GF-D8 (cell line): ENCODE data around the gene ZNF75A.
"Not testable (repeated sequence)": the region's sequence is repeated elsewhere in the genome, so short reads cannot be mapped to it uniquely, and the experiment has no call there.

Experiments
- DNase-seq: peaks from one replicate; lab custom pipeline; 2025; lab: John Stamatoyannopoulos, UW

The ZNF75A gene

GRCh38 chr16:3305109-3306068 is at the start of gene ZNF75A, which contains the start of gene TIGD7:
Gene ZNF75A, plus strand, starts transcription at chr16:3305497. Its CDS starts 2,932 bp downstream, at chr16:3308429.
Gene TIGD7, minus strand, starts transcription at chr16:3305430. Its CDS starts 4,816 bp downstream, at chr16:3300614.
- peak; percentile 82 for DNase-seq

DNA sequence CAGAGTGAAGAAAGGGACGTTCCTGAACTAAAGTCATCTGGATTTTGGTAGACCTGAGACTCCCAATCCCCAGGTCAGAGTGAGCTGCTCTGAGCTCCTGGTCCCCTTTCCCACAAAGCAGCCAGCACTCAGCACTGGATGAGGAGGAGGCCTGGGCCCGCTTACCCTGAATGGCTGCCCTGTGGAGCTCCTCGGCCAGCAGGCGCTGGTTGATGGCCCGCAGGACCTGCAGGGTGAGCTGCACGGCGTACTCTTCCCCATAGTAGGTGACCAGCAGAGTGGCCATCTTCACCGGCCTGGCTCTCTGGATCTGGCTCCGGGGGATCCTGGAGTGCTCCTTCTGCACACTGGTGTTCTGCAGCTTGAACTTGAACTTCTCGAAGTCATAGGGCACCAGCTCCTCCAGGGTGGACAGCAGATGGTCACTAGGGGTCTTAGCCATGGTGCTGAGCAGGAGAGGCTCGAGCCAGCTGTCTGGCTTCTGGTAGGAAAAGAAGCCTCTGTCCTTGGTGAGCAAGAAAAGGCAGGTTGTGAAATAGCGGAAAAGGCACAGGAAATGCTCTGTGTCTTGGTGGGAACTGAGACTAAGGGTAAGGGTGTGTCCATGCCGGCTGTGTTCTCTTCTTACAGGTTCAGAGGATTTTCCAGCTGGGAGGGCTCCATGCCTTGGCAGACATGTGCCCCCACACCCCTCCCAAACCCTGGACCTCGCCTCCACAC is 49.0 kb upstream of the ZNF75A start, which contains the start of gene MEFV:
Gene MEFV (minus strand): TSS at position 488 of the 720 bp plus-strand sequence. CDS start 46 bp downstream, at position 442.
- DNase-seq, result peak; percentile 62

DNA sequence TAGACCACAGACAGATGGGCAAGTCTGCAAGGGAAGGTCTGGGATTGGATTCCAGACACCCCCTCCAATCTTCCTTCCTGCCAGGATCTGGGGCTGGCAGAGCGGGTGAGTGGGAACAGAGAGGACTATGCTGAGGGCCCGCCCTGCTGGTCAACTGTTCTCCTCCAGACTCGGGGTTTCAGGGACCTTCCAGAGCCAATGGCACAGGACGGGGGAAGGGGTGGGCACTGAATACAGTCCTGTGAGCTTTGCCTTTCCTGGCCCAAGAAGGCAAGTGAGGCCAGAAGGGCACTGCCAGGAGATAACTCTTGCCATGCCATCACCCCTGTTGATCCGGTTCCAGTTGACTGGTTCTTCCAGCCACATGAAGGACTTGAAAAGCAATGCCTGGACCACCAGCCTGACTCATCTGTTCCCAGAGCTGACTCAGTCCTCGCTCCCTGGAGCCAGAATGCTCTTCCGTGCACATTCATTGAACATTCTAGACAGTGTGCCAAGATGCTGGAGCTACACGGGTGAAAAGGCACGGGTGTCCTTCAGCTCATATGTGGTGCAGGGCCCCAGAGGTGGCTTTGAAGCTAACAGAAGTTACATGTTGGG is 48.3 kb upstream of the ZNF75A start:
- DNase-seq, result no peak

DNA sequence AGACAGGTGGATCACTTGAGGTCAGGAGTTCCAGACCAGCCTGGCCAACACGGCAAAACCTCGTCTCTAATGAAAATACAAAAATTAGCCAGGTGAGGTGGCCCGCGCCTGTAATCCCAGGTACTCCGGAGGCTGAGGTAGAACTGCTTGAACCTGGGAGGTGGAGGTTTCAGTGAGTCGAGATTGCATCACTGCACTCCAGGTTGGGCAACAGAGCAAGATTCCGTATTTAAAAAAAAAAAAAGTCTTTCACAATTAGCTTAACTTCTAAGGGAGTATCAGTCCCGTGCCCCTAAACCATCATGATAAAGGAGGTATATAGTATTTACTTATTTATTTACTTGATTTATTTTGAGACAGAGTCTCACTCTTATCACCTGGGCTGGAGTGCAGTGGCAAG is 45.5 kb upstream of the ZNF75A start:
- DNase-seq, result no peak

GRCh38 chr16:3262517-3262916 is 42.8 kb upstream of the ZNF75A start:
- no peak for DNase-seq

- peak; percentile 94 for DNase-seq
Measured at GRCh38 chr16:3264137-3265036, 40.9 kb upstream of the ZNF75A start.

GRCh38 chr16:3266873-3267537 is 38.3 kb upstream of the ZNF75A start:
- peak; percentile 1 for DNase-seq

- no peak for DNase-seq
Measured at GRCh38 chr16:3268294-3268693, 37.0 kb upstream of the ZNF75A start.

- DNase-seq, result not testable (repeated sequence)
Measured at GRCh38 chr16:3270718-3271117, 34.6 kb upstream of the ZNF75A start.

- DNase-seq, result not testable (repeated sequence)
Measured at GRCh38 chr16:3271281-3271680, 34.0 kb upstream of the ZNF75A start.

GRCh38 chr16:3274490-3274889 is 30.8 kb upstream of the ZNF75A start:
- DNase-seq, result no peak

DNA sequence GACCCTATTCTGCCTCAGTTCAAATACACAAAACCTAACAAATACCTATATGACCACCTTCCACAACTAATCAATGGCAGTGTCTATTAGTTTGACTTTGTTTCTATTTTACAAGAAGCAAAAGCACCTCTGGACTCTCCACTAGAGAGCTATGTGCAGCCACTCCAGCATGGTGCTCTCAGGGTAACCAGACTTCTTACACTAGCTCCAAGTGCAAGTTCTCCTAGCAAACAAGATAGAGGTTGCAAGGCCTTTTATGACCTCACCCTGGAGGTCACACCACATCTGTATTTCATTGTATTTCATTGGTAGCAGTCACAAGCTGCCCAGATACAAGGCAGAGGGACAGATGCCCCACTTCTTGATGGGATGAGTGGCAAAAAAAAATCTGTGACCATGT is 30.4 kb upstream of the ZNF75A start:
- no peak for DNase-seq

DNA sequence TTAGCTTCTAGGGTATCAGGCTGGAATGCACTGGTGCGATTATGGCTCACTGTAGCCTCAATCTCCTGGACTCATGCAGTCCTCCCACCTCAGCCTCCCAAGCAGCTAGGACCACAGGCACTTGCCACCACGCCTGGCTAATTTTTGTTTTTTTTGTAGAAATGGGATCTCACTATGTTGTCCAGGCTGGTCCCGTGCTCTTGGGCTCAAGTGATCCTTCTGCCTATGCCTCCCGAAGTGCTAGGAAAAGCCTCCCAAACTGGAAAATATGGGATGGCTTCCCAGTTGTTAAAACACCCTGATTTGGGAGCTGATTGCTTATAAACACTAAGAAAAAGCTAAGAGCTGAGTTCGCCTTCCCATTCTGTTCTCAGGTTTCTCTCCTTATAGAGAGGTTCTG is 28.6 kb upstream of the ZNF75A start:
- no peak for DNase-seq

DNA sequence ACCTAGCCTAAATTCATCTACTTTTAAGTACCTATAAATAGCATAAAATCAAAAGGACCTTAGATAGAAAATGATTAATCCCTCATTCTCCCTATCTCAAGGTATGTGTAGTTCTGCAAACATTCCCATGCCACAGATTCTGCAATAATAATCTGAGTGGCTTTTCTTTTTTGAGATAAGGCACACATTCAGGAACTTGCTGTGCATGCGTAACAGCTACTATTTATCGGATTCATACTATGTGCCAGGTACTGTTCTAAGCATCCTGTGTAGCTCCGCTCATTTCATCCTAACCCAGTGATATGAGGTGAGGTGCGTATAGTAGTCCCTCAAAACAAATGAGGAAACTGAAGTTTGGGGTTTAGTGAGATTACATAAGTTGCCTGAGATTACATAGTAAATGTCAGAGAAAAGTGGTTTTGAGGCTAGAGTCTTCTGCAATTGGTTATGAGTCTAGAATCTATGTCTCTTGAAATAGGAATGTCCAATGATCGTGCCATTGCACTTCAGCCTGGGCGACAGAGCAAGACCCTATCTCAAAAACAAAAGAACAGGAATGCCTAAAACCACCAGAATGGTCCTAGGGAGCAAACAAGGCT is 24.0 kb upstream of the ZNF75A start:
- no peak for DNase-seq

DNA sequence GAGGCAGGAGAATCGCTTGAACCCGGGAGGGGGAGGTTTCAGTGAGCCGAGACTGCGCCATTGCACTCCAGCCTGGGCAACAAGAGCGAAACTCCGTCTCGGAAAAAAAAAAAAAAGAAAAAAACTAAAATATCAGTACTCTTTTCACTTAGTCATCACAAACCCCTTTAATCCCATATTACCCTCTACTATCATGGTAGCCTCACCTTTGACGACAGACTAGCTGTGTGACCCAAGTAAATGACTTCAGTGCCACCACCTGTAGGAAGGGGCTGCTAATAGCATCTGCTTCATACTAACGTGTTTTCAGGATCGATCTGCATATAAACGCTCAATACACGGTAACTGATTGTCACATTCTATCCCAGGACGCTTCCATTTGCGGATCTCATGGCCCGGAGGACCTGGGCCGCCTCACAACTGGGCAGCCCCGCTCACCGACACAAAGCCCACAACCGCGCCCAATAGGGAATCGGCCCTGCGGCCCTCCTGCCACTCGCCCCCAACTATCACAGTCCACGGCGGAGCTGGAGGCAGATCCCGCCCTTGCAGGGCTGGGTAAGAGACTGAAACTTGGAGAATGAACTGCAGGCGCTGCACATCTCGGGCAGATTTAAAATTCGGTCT is 23.1 kb upstream of the ZNF75A start:
- DNase-seq, result no peak

DNA sequence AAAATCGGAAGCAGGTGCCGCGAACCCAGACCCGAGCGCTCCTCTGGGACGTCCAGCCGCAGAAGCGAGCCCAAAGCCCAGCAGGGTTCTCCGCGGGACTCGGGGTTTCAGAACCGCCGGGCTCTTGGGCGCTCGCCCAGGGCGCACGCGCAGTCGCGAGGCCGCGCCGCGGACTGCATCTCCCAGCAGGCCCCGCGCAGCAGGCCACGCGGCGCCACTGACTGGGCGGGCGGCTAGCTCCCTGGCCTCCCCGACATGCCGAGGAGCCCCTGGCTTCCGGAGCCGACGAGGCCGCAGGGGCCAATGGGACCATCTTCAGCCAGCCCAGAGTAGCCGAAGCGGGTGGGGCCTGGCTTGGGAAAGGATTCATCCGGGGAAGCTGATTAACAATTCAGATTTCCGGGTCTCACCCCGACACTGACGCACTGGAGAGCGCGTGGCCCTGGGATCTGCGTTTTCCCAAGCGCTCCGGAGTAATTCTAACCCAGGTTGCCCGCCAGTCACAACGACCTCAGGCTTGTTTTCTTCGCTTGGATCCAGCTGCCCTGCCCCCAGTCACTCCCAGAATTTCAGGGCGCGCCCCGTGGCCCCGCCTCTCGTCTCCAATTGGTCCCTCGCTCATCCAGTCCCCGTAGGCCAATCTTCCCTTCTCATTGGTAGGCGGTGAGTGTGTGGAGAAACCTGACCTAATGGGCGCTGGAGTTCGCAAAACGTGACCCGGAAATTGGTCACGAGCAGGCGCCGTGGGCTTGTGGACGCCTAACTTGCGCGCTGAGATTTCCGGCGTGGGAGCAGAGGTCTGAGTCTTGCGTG is 22.4 kb upstream of the ZNF75A start, which contains the start of gene ZNF263:
Gene ZNF263 (plus strand): TSS at position 762 of the 813 bp plus-strand sequence. CDS start 328 bp downstream, outside the sequence.
- peak; percentile 94 for DNase-seq

- DNase-seq, result no peak
Measured at GRCh38 chr16:3283543-3284447, 21.5 kb upstream of the ZNF75A start.

DNA sequence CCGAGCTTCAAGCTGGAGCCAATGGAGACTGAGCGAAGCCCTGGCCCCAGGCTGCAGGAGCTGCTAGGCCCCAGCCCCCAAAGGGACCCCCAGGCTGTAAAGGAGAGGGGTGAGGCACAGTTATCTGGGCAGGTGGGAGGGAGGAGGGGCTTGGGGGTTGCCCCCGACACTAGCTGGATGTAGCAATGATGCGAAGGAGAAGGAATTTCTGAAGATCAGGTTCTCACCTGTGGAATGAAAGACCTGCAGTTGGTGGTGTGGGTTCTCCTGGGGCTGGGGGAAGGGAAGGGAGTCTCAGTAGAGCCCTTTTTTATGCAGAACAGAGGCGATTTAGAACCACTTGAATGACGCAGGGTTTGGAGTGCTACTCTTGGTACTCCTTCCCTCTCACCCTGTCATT is 20.2 kb upstream of the ZNF75A start:
- DNase-seq, result no peak
